ENCODE results near the gene MYO1D.

The MYO1D gene

DNA sequence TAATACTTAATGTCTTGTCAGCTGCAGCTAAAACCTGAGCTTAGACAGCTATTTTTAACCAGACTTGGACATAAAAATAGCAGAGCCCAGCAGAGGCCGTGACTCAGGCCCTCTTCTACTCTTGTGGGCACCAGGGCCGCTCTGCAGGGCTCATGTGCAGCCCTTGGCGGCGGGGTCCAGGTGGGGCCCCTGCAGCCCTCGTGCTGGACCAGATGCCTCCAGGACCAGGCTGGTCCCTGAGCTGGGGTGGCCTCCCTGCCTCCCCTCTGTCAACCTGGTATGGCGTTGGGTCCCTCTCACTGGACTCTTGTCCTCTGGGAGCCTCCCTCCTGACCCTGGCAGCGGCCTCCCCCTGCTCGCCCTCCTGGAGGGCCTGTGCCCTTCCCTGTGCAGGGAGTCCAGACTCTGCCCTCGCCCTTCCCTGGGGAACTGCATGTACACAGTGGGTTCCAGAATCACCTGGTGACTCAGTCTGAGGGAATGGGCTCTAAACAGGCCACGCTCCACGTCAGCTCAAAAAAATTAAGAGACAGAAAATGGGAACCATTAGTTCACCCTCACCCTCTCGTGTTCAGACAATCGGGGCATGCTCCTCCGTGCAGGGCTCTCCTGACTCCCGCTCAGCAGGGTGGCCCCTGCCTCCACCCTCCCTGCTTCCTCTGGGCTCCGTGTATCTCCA lies 380.4 kb downstream of the MYO1D start:
- no peak for DNase-seq

DNA sequence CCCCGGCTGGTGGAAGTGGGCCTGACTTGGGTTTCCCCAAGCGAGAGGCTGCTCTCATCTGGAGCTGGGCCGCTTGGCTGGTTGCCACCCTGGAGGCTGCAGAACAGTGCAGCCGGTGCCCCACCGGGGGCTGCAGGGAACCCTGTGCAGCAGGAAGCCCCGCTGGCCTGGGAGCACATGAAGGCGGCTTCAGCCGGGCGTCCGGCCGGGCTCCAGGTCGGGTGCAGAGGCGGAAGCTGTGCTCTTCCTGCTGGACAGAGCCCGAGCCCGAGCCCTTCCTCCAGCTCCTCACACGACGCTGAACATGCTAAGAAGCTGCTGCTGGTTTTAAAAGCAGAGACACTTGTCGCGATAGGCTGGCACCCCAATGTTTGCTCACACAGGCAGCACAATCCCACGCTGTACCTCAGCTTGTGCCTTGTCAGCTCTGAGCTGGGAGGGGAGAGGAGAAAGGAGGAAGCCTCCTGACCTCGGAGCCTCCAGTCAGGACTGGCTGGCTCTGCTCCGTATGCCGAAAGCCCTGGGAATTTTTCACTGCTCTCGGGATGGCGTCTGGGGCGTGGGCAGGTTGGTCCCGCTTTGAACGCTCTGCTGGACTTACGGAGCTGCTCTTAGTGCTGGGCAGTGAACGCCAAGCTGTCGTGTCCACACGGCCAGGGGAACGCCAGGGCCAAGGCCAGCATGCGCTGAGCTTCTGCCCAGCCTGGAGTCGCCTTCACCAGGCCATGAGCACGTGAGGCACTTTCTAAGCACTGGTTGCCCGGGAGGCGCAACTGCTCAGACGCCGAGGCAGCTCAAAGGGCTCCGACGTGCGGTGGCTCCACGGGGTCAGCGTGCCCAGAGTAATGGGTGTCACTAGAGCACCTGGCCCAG lies 381.3 kb downstream of the MYO1D start:
- DNase-seq = no peak

DNA sequence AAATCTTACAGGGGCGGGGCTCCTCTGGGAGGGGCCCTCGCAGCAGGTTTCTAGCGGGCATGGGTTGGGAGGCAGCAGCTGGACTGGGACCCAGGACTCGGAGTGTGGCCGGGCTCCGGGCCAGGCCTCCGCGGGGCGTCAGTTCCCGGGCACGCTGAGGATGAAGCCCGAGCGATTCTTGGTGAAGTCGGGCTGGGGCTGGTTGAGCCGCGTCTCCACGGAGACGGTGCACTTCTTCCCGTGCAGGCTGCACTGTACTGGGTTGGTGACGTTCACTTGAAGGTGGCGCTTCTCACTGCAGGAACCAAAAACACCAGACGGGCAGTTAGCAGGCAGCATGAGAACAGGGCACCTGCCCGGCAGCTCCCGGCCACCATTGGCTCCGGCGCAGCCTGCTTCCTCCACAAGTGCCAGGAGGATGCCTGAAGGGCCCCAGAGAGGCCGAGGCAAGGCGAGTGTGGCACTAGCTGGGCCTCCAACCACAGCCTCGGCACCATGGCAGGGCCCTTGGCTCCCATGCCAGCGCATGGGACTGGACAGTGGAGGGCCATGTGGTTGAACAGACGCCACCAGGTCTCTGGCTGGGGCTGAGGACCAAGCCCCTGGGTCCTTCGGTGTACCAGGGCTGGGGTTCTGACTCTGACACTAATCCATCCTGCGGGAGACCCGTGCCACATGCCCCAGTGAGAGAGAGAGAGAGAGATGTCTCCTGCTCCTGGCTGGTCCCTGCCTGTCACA lies 382.1 kb downstream of the MYO1D start:
- no peak for DNase-seq

DNA sequence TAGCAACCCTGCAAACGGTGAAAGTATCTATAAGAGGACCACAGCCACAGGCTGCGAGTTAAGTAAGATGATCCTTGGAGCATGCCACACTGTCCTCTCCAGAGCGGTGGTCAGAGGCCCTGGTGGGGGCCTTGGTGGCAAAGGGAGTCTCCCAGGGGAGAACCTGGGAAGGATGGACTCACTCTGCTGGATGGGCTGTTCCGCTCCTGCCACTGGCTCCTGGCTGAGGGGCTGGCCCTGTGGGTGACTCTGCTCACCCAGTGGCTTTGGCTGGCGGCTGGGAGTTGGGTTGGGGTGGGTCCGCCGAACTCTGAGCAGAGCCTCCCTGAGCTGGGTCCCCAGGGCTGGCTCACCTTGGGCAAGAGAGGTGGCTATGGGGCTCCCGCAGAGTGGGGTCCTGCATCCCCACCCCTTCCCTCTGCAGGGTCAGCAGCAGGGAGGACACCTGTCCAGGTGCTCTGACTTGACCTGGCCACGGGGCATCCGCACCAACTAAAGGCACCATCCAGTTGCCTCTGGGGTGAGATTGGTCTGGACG lies 382.9 kb downstream of the MYO1D start:
- no peak for DNase-seq

DNA sequence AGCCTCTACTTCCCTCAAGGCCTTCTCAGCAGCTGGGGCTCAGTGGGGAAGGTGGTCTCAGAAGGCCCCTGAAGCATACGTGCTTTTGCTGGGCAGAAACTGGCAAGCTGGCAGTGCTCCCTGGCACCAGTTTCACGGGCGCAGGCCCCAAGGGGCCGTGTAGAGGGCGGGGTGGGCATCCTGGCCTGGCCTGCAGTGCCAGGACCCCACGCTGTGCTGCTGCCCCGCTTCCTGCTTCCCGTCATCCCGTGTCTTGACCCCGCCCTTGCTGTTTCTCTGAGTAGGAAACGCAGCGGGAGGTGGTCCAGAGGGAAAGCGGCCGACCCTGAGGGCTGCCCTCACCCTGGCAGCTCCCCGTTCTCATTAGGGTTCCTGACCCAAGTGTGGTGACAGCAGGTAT lies 383.4 kb downstream of the MYO1D start:
- DNase-seq = no peak

DNA sequence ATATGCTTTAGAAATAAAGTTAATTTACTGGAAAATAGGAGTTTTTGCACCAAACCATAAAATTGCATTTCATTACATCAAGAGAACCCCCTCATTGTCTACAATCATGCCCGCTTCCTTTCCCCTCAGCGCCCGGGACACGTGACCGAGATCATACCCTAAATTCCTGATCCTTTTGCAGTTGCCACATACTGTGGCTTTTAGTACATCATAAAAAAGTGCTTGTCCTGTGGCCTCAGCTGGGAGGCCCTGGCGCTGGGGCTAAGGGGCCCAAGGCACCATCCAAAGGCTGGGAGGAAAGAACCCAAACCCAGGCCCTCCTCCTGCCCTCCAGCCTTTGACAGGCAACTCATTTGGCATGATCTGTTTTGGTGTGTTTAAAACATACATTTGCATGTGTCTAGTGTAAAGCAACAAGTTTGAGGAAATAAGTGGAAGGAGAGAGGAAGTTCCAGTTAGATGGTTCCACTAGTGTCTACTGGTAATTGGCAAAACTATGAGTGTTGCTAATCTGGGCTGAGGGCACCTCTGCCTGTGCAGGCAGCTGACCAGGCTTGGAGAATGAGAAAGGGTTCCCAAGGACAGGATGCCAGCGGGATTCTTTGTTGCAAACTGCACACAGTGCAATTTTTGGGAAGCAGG lies 384.2 kb downstream of the MYO1D start:
- DNase-seq = no peak

DNA sequence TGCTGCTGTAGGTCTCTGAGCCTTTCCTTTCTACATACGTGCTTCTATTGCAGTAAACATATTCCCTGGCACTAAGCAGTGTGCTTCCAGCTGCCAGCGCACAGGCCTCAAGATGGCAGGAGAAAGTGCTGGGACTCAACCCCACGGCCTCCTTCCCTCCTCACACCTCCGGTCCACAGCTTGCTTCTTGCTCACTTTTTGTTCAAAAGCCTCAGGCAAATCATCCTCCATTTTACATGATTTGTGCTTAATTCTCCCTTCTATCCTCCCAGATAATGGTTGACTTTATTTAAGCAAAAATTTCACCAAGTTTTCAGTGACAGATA lies 384.7 kb downstream of the MYO1D start:
- DNase-seq = no peak

DNA sequence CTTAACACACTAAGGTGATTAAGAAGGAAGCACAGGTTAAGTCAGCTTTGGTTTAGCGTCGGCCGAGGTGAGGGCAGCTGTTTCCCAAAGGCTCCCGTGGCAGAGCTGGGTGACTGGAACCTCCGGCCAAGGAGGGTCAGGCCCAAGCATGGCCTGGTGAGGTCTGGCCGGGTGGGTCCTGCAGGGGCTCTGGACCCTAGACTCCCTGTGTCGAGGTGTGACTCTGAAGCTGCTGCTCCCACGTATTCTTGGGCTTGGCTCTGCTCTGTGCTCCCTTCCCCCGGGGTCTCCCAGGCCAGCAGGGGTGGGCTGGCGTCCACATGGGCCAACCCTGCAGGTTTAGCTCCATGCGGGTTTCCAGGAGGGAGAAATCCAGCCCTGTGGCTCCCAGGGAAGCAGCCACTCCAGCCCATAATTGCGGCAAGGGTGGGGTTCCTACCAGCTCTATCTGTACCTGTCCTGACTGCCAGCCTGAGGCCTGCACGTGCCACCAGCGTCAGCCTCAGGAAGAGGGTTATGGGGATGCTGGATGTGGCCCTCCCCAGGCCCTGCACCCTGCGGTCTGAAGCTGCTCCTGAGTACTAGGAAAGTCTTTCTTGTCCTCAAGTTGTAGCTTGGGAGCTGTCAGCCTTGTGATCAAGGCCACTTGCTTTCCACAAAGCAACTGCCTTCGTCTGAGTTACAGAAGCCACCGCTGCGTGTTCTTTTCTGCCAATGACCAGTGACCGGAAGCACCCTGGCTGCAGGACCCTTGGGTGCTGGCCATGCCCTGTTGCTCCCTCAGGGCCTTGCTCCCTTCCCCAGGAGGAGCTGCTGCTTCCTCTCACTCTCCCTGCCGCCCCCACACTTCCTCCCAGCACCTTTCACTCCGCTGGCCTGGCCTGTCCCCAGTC lies 385.3 kb downstream of the MYO1D start:
- no peak for DNase-seq

DNA sequence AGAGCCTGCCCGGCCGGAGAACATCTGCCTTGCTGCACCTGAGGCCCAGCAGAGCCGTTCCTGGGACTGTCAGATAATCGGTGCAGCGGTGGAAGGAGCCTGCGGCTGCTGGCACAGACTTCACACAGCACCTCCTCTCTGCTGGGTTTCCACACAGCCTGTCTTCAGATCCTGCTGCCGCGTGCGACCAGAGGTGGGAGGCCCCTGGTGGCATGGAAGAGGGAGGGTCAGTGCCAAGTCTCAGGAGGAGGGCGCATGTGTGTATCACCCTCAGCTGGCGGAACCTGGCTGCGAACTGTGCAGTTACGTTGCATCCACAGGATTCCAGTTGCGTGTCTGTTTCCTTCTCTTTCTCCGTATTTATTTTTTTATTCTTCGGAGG lies 386.8 kb downstream of the MYO1D start:
- no peak for DNase-seq

DNA sequence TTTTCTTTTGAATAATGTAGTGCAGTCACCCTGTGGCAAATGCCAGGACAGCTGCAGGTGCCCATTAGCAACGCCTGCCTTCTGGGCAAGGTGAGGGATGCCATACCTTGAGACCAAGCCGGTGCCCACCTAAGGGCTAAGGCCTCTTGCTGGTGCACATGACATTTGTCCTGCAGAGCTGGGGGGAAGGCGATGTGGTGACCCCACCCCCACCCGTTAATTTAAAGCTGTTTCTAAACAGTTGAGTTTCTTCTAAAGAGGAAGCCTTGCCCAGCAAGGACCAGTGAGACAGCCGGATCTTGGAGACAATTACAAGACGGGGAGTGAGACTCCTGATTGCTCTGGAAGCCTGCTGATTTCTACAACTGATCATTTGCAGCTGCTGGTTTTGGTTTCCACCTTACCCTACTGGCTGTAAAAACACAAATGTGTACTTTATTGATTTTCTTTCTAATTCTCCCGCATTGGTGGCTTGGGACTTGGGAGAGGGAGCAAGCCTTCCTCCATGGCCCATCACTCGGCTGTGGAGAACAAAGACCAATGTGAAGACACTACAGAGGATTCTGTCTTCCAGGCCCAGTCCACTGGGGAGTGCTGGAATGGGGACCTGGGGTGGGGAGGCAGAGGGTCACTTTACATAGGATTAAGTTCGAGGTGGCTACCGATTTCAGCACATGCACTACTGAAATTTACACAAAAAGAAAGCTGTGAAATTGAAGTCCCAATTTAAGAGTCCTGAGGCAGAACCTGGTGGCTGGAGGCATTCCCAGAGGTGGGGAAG lies 387.4 kb downstream of the MYO1D start:
- DNase-seq = no peak

DNA sequence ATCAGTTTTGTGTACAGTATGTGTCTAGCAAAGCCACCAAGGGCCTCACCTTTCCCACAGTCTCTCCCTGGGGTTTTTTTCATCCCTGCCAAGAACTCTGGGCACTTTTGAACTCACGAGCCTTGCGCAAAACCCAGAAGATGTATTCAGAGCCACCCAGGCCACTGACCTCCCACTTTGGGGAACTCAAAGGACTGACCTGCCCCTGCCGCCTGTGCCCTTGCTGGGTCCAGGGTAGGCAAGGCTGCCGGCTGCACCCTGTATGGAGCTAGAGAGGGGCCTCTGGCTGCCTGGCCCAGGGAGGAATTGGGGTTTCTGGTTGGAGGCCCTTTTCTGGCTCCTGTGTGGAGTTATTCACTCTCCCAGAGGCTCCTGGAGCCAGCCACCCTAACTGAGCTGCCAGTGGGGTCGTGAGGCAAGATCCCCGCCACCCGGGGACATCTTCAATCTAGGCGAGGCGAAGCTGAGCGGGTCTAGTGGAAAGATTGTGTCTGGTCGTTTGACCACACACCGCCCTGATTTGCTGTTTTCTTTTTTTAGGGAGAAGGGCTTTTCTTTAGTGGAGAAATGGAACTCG lies 388.2 kb downstream of the MYO1D start:
- no peak for DNase-seq

DNA sequence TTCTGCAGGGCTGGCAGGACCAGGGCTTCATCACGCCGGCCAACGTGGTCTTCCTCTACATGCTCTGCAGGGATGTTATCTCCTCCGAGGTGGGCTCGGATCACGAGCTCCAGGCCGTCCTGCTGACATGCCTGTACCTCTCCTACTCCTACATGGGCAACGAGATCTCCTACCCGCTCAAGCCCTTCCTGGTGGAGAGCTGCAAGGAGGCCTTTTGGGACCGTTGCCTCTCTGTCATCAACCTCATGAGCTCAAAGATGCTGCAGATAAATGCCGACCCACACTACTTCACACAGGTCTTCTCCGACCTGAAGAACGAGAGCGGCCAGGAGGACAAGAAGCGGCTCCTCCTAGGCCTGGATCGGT lies 388.8 kb downstream of the MYO1D start:
- peak; percentile 53 for DNase-seq

DNA sequence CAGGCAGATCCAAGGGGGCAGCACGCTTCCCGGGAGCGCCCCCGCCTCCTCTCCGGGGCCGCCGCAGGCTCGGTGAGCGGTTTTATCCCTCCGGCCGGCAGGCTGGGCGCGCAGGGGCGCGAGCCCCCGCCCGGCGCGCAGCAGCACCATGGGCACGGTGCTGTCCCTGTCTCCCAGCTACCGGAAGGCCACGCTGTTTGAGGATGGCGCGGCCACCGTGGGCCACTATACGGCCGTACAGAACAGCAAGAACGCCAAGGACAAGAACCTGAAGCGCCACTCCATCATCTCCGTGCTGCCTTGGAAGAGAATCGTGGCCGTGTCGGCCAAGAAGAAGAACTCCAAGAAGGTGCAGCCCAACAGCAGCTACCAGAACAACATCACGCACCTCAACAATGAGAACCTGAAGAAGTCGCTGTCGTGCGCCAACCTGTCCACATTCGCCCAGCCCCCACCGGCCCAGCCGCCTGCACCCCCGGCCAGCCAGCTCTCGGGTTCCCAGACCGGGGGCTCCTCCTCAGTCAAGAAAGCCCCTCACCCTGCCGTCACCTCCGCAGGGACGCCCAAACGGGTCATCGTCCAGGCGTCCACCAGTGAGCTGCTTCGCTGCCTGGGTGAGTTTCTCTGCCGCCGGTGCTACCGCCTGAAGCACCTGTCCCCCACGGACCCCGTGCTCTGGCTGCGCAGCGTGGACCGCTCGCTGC lies 389.3 kb downstream of the MYO1D start:
- peak; percentile 71 for DNase-seq

DNA sequence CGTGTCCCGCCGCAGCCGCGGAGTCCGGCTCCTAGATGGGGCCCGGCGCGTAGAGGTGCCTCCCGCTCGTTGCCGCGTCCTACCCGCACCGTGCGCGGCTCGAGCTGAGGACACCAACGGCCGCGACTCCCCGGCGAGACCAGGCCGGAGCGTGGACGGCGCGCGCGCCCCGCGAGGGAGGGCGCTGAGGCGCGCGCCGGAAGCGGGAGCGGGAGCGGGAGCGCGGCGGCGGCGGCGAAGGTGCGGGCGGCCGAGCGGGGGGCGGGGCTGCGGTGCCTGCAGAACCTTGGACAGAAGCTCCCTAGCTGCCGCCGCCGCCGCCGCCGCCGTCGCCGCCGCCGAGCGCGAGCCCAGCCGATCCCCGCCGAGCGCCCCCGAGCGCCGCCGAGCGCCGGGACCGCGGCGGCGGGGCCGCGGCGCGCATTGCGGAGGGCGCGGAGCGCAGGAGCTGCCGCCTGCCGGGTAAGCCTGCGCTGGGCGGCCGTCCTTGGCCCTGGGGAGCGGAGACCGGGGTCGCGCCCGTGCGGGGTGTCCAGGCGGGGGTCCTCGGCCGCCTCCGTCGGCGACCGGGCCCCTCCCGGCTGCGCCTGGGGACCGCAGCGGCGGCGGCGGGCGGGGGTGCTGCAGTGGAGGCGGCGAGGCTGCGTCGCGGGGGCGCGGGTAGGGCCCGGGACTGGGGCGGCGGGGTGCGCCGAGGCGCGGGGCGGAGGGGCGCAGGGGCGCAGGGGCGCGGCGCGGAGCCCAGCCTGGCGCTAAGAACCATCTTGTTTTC lies 390.0 kb downstream of the MYO1D start, which contains the start of gene CDK5R1:
Gene CDK5R1 (plus strand): TSS at position 293 of the 772 bp plus-strand sequence. CDS start 628 bp downstream, outside the sequence.
- peak; percentile 87 for DNase-seq

DNA sequence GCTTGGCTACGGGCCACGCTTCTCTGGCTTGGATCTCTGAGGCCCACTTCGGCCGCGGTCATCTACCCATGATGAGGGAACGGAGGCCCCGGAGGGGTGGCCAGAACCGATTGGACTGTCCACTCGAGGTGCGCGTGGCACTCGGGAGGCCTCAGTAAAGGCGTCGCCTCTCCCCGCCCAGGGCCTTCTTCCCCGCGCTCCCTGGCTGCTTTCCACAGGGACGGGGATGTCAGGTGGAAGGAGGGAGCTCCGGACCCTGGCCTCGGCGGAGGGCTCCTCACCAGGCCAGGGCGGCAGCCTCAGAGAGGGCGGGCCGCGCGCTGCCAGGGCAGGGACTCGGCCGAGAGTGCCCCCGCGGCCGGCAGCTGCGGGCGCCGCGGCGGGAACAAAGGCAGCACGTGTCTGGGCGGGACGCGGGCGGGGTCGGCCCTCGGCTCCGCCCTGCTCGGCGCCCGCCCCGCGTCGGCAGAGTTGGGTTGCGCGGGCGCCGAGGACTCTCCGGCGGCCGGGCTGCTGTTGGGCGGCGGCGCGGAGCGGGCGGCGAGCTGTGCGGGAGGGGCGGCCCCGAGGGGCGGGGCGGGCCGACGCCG lies 390.7 kb downstream of the MYO1D start:
- DNase-seq = peak; percentile 80

DNA sequence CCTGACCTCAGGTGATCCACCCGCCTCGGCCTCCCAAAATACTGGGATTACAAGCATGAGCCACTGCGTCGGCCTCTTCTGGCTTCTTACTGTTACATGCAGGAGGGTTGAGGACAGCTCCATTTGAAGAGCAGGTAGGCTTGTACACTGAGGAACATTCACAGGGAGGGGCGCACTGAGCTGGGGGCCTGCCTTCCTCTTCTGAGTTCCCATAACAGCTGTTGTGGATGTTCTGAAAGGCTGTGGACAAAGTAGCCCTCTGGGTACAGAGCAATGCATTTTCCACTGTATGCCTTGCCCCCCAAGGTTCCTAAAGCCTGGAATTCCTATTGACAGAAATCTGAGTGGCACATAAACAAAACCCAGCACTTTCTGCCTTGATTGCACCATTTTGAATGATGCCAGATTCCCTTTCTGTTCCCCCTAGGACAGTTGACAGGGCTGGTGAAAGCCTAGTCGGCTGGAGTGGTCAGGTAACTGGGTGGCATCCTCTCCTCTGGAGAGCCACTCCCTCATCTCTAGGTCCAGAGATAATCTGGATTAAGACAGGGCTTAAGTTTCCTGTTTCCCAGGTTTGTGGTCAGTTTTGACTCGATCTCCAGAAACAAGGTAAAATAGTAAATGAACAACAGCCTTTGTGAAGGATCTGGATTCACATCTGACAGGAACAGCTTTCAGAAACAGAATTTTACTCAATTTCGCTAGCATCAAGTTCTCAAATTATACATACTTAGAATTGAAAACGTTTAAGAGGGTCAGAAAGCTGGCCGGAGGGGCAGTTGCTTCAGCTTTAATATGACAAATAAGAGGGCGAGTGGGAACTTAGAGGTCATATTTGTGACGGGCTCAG lies 391.4 kb downstream of the MYO1D start:
- DNase-seq = peak; percentile 49

DNA sequence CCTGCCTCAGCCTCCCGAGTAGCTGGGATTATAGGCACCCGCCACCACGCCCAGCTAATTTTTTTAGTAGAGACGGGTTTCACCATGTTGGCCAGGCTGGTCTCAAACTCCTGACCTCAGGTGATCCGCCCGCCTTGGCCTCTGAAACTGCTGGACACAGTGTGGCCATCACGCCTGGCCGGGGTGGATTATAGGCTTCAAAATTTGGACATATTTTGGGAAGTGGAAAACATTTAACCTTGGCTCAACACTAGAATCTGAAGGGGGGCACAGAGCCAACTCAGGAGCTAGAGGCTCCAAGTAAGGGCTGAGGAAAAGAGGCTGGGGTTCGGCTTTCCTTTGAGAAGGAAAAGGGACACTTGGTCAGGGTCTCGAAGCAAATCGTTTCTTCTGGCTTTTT lies 392.3 kb downstream of the MYO1D start:
- DNase-seq = peak; percentile 44

DNA sequence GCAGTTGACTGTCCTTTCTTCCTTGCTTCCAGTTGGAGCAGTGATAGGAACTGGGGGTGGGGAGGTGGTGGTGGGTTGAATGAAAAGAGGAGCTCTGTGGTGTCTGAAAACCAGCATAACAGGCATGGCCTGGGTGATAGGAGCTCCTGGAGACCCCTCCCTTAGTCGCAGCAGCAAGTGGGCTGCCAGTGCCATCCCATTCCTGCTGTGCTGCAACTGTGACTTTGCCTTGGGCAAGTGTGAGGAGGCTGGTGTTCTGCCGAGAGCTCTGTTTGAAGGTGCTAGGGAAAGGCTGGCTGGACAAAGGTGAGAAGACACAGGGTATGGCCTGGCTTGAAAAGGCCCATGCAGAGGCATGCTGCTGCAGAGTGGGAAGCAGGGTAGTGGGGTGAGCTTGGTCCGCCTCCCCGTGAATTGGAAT lies 392.9 kb downstream of the MYO1D start:
- DNase-seq = peak; percentile 56

All from activated CD8-positive, alpha-beta memory T cell treated with anti-CD3 and anti-CD28 coated beads, Interleukin-2, amount 50 U/mL, for 48 hours (primary cell).